NAMALWA (cell line): Measurements from ENCODE around the gene SPON2.
A peak's percentile ranks its signal among the peaks of the same experiment; 100 is the strongest.

Experiments used
- DNase-seq: peaks from one replicate; pipeline ENCODE4 v3.0.0-alpha.2; 2015; ENCODE audit warnings: low spot score

Gene SPON2

DNA sequence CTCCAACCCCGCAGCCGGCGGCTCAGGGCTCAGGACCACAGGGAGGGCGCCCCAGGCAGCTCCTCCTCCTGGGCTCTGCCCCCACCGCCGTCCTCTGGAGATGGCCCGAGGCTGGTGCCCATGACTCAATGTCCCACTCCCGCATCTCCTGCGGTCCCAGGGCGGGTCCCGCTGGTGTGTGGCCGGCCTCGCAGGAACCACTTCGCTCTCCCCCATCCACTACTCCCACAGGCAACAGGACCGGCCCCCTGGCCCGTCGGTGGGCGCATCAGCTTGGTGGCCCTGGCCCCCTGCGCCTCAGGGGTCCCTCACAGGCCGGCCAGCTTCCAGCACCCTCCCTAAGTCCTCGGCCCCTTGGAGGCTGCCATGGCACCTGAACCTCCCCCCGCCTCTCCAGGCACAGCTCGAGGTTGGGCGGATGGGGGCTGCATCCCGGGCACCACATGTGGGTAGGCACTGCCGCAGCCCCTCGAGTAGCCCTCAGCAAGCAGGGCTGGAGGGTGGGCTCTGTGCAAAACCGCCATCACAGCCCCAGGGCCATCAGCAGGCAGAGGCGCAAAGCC lies 22.8 kb upstream of the SPON2 start:
- DNase-seq, result no peak

DNA sequence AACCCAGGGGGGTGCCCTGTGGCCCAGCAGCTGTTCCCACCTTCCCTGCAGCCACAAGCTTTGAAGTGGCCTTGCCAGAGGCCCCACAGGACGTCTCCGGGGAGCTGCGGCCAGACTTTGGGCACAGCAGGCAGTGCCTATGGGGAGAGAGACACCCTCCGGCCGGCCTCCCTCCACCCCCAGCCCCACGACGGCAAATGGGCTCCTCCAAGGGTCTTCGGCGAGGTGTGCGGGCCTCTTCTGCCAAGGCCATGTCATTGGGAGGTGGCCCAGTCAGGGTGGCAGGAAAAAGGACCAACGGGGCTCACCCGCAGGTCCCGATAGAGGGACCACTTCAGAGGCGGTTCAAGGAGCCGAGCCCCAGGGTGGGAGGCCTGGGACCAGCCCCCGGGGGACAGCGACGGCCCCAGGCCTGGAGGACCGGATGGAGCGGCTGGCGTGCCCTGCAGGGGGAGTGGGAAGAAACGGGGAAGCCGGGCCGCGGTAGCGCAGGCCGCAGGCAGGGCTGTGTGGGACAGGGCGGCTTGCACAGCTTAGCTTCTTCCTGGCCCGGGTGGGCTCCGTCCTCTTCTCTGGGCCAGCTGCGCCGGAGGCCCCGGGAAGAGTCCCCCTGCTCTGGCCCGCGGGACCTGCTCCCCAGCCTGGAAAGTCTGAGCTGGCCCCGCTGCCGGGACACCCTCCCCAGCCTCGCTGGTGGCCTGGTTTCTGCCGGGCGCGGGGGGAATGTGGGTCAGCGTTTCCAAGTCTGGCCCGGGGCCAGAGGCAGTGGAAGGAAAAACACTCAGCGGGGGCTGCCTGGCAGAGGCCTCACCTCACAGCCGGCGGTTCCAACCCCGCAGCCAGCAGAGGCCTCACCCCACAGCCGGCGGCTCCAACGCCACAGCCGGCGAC lies 21.9 kb upstream of the SPON2 start:
- no peak for DNase-seq

DNA sequence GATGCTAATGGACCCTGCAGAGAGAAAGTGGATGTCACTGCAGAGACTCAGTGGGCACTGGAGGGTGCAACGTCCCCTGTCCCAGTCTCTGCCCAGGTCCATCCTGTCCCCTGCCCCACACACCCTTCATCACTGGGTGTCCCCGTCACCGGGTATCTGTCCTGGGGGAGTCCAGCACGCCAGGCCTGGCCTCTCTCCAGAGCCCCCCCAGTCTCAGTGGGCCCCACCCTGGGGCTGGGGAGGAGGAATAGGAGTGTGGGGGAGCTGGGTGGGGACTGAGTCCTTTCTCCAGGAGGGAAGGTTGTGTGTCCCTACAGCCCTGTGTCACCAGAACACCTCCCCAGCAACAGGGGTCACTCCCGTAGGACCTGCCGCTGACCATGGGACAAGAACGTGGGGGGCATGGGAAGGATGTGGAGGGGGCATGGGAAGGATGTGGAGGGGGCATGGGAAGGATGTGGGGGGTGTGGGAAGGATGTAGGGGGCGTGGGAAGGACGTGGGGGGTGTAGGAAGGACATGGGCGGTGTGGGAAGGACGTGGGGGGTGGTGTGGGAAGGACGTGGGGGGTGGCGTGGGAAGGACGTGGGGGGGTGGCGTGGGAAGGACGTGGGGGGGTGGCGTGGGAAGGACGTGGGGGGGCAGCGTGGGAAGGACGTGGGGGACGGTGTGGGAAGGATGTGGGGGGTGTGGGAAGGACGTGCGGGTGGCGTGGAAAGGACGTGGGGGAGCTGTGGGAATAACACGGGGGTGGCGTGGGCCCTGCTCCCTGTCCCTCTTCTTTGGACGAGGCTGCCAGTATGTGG lies 21.0 kb upstream of the SPON2 start:
- no peak for DNase-seq

- DNase-seq, result no peak
Observed at GRCh38 chr4:1192493-1193205, 20.3 kb upstream of the SPON2 start.

- DNase-seq, result no peak
Observed at GRCh38 chr4:1192091-1192492, 19.7 kb upstream of the SPON2 start.

- DNase-seq, result no peak
Observed at GRCh38 chr4:1191621-1192020, 19.2 kb upstream of the SPON2 start.

GRCh38 chr4:1187182-1187581 lies 14.8 kb upstream of the SPON2 start:
- peak; percentile 30 for DNase-seq

DNA sequence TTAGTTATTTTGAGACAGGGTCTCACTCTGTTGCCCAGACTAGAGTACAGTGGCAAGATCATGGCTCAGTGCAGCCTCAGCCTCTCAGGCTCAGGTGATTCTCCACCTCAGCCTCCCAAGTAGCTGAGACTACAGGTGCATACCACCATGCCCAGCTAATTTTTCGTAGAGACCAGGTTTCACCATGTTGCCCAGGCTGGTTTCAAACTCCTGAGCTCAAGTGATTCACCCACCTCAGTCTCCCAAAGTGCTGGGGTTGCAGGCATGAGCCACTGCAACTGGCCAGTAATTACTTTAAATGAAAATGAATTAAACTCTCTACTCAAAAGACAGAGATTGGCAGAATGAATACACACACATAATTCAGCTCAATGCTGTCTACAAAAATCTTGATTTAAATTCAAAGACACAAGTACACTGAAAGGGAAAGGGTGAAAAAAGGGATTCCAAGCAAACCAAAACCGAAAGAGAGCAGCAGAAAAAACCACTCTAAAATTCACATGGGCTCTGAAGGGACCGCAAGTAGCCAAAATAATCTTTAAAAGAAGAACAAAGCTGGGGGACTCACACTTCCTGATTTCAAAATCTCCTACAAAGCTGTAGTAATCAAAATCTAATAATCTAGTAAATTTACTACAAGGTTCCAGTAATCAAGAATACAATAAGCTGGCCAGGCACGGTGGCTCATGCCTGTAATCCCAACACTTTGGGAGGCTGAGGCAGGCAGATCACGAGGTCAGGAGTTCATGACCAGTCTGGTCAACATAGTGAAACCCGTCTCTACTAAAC lies 11.8 kb upstream of the SPON2 start:
- DNase-seq, result no peak

DNA sequence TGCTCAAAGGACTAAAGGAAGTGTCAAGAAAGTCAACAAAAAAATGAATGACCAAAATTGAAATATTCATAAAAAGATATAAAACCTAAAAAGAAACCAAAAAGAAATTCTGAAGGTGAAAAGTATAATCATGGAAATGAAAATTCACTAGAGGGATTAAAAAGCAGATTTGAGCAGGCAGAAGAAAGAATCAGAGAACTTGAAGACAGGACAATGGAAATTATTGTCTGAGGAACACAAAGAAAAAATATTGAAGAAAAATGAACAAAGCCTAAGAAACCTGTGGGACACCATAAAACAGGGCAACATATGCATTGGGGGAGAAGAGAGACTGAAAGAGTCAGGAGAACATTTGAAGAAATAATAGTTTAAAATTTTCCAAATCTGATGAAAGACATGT lies 9.9 kb upstream of the SPON2 start:
- no peak for DNase-seq

GRCh38 chr4:1180663-1181062 lies 8.3 kb upstream of the SPON2 start:
- no peak for DNase-seq

- no peak for DNase-seq
Observed at GRCh38 chr4:1179976-1180375, 7.6 kb upstream of the SPON2 start.

DNA sequence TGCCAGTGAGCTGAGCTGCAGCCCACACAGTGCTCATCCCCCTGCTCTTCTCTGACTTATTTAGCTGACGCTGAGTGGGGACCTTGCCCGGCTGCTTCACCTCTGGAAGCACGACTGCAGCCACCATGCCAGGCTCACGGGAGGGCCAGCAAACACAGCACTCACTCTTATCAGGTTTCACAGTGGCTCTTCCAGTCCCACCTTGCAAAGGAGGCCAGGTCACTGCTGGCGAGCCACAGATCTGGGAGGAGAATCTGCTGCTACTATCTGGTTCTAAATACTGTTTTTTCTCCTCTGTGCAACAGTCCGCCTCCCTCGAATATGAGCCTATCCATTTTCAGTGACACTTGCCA lies 6.7 kb upstream of the SPON2 start:
- DNase-seq, result no peak

- no peak for DNase-seq
Observed at GRCh38 chr4:1178300-1179088, 6.1 kb upstream of the SPON2 start.

GRCh38 chr4:1177274-1178141 lies 5.1 kb upstream of the SPON2 start:
- DNase-seq, result no peak

- DNase-seq, result no peak
Observed at GRCh38 chr4:1176398-1177273, 4.3 kb upstream of the SPON2 start.

DNA sequence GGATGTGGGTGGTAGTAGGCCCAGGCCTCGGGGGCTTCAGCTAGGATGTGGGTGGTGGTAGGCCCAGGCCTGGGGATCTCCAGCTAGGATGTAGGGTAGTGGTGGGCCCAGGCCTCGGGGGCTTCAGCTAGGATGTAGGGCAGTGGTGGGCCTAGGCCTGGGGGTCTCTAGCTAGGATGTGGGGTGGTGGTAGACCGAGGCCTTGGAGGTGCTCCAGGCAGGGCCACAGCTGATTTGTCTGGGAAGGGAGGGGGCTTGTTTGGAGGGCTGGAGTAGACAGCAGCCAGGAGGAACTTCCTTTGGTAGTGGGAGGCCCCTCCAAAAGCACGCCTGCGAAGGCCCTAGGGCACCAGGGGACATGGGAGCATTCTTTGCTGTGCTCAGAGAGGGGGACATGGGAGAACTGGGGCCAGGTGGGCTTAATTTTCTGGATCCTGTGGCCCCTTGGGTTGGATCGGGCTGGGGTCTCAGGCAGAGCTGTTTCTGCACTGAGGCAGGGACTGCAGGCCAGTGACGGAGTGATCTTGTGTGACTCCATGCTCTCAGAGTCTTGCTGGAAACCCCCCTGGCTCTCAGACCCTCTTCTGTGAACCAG lies 3.3 kb upstream of the SPON2 start:
- DNase-seq, result no peak

DNA sequence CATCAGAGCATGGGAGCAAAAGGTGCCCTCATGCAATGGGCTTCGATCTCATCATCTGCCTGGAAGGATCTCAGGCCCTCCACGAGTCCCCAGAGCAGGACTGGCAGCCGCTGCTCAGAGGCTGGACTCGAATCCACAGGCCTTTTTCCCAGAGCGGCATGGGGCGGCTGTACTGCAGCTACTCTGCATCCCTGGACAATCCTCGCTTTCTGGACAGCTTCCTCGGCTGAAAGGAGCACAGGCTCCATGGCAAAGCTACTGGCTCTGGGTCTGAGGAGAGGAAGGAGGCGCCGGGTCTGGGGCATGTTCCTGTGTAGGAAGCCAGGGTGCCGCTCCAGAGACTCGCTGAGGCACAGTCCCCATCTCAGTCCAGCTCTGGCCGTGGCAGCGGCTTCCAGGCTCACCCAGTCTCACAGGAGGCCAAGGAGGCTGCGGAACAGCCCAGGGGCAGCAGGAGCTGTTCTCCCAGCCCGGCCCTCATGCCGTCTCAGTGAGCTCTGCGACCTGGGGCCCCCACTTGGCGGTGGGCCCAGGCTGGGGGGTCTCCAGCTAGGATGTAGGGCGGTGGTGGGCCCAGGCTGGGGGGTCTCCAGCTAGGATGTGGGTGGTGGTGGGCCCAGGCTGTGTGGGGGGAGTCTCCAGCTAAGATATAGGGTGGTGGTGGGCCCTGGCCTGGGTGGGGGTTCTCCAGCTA lies 2.7 kb upstream of the SPON2 start:
- no peak for DNase-seq
